HCT116 (cell line): ENCODE results near the gene ARHGAP42. TPM values are rescaled to one million over a fixed set of nuclear protein-coding genes. Genes with fewer than 3 reads are reported as not detected.

ENCODE experiments used
- ATAC-seq: fragments of 200-7000 bp; cut with Tn5 transposase; 2 replicates; pipeline ENCODE4 v1.9.1; 2020; ENCODE audit warnings: mild to moderate bottlenecking, moderate library complexity
- BruUV-seq: library from RNA; stranded (reverse); fragments of 400-500 nt; replicated peaks from 2 replicates; lab custom pipeline; 2021; lab: Mats Ljungman, UMichigan
- CTCF ChIA-PET: fragments of 300-600 bp; sonication (Branson Sonifier 250); formaldehyde crosslinking; loops from one replicate; lab custom pipeline; 2021; ENCODE audit warnings: antibody characterized with exemption; lab: Charles Lee
- POLR2A ChIA-PET: fragments of 300-600, 350-600 bp; sonication (Branson Sonifier 250); formaldehyde crosslinking; loops from one replicate; lab custom pipeline; 2021; ENCODE audit warnings: antibody characterized with exemption; lab: Charles Lee
- RAD21 ChIA-PET, 2 experiments: fragments of 300-600 bp; sonication (Branson Sonifier 250); formaldehyde crosslinking; loops; one replicate each; lab custom pipeline; 2023; ENCODE audit warnings: low total read pairs in 2 of 2; ENCODE audit not compliant: uncharacterized antibody in 2 of 2, unreplicated experiment in 2 of 2, low non-redundant PET in 1 of 2; lab: Charles Lee
- DNase-seq: peaks from one replicate; pipeline ENCODE4 v3.0.0-alpha.2; 2010; ENCODE audit warnings: low read depth, low spot score
- H2AFZ ChIP-seq: fragments of 200-600 bp; shearing (Covaris generic), sonication (generic); 2 replicates; pipeline ENCODE4 v1.6.1; 2017; ENCODE audit warnings: low read depth, mixed run types, mixed read lengths, antibody characterized with exemption, low read length; ENCODE audit not compliant: poor library complexity, severe bottlenecking
- H3K27ac ChIP-seq: 2 replicates; pipeline ENCODE4 v1.5.1; 2012; ENCODE audit warnings: low read depth, low read length
- H3K27me3 ChIP-seq: fragments of 200-600 bp; sonication (generic); 2 replicates; pipeline ENCODE4 v1.6.1; 2016; ENCODE audit warnings: mixed run types, low read length, mixed read lengths; ENCODE audit not compliant: insufficient read depth
- H3K36me3 ChIP-seq, 2 experiments: fragments of 200-500 bp in 1 of 2; fragments of 200-600 bp in 1 of 2; sonication (Bioruptor generic) in 1 of 2; sonication (generic) in 1 of 2; 2 replicates each; pipeline versions ENCODE4 v1.5.1 to v1.6.1; 2014 to 2016; ENCODE audit warnings: low read length in 2 of 2, inconsistent platforms in 1 of 2, mixed read lengths in 1 of 2, mixed run types in 1 of 2; ENCODE audit not compliant: insufficient read depth in 2 of 2, control insufficient read depth in 1 of 2
- H3K4me1 ChIP-seq, 2 experiments: fragments of 200-600 bp in 1 of 2; sonication (generic) in 1 of 2; 2 replicates each; pipeline versions ENCODE4 v1.5.1 to v1.6.1; 2012 to 2017; ENCODE audit warnings: low read length in 2 of 2, inconsistent platforms in 1 of 2, mild to moderate bottlenecking in 1 of 2, mixed read lengths in 1 of 2, mixed run types in 1 of 2, moderate library complexity in 1 of 2; ENCODE audit not compliant: insufficient read depth in 2 of 2, control insufficient read depth in 1 of 2
- H3K4me2 ChIP-seq: fragments of 200-600 bp; sonication (generic); 2 replicates; pipeline ENCODE4 v1.6.1; 2017; ENCODE audit warnings: mixed run types, low read length, mixed read lengths
- H3K4me3 ChIP-seq, 2 experiments: fragments of 200-600 bp in 1 of 2; sonication (generic) in 1 of 2; replicated peaks in 1 of 2; 2 replicates each; pipeline ENCODE4 v1.5.1; 2011 to 2016; ENCODE audit warnings: low read length in 2 of 2, control low read depth in 1 of 2, low read depth in 1 of 2, mild to moderate bottlenecking in 1 of 2, mixed read lengths in 1 of 2, mixed run types in 1 of 2
- H3K79me2 ChIP-seq: fragments of 200-600 bp; sonication (generic); 2 replicates; pipeline ENCODE4 v1.6.1; 2017; ENCODE audit warnings: mild to moderate bottlenecking, mixed run types, low read length, moderate library complexity, mixed read lengths; ENCODE audit not compliant: insufficient read depth
- H3K9ac ChIP-seq: fragments of 200-600 bp; sonication (generic); 2 replicates; pipeline ENCODE4 v1.6.1; 2016; ENCODE audit warnings: low read length, mixed read lengths
- H3K9me2 ChIP-seq: fragments of 200-600 bp; sonication (generic), shearing (Covaris generic); 2 replicates; pipeline ENCODE4 v1.6.1; 2017; ENCODE audit warnings: mixed run types, mild to moderate bottlenecking, moderate library complexity; ENCODE audit not compliant: insufficient read depth
- H3K9me3 ChIP-seq, 2 experiments: fragments of 200-500 bp in 1 of 2; fragments of 200-600 bp in 1 of 2; sonication (Bioruptor generic) in 1 of 2; sonication (generic) in 1 of 2; 2 replicates each; pipeline ENCODE4 v1.6.1; 2014 to 2017; ENCODE audit warnings: low read length in 2 of 2, mixed read lengths in 2 of 2, inconsistent platforms in 1 of 2, low read depth in 1 of 2, mild to moderate bottlenecking in 1 of 2, mixed run types in 1 of 2, moderate library complexity in 1 of 2; ENCODE audit not compliant: control insufficient read depth in 1 of 2, insufficient read depth in 1 of 2
- H4K20me1 ChIP-seq: fragments of 200-600 bp; sonication (generic), shearing (Covaris generic); 2 replicates; pipeline ENCODE4 v1.6.1; 2017; ENCODE audit warnings: mixed run types, mild to moderate bottlenecking, moderate library complexity; ENCODE audit not compliant: insufficient read depth
- CTCF ChIP-seq, 3 experiments: fragments of 200-600 bp in 1 of 3; sonication (generic) in 1 of 3; IDR thresholded peaks in 2 of 3; conservative IDR thresholded peaks in 1 of 3; 2 replicates each; pipeline ENCODE4 v1.5.1; 2012 to 2017; ENCODE audit warnings: low read depth in 2 of 3, low read length in 2 of 3, antibody characterized with exemption in 1 of 3, borderline replicate concordance in 1 of 3, control low read depth in 1 of 3, mild to moderate bottlenecking in 1 of 3, mixed read lengths in 1 of 3, mixed run types in 1 of 3, moderate library complexity in 1 of 3; ENCODE audit not compliant: insufficient read depth in 1 of 3
- FOSL1 ChIP-seq: IDR thresholded peaks from 2 replicates; pipeline ENCODE4 v1.6.1; 2012; ENCODE audit warnings: low read depth
- POLR2A ChIP-seq: IDR thresholded peaks from 2 replicates; pipeline ENCODE4 v1.7.0; 2011; ENCODE audit warnings: borderline replicate concordance; ENCODE audit not compliant: insufficient read depth, insufficient read length; ENCODE audit errors: extremely low read depth
- POLR2AphosphoS5 ChIP-seq: IDR thresholded peaks from 2 replicates; pipeline ENCODE4 v1.6.1; 2011; ENCODE audit warnings: mild to moderate bottlenecking, low read depth, low read length, moderate library complexity
- RAD21 ChIP-seq: IDR thresholded peaks from 2 replicates; pipeline ENCODE4 v1.6.1; 2012; ENCODE audit warnings: low read depth, mild to moderate bottlenecking
- REST ChIP-seq: IDR thresholded peaks from 2 replicates; pipeline ENCODE4 v1.6.1; 2012; ENCODE audit warnings: low read depth
- SP1 ChIP-seq: IDR thresholded peaks from 2 replicates; pipeline ENCODE4 v1.6.1; 2012; ENCODE audit warnings: low read depth
- YY1 ChIP-seq: IDR thresholded peaks from 2 replicates; pipeline ENCODE4 v1.6.1; 2011; ENCODE audit warnings: low read length, low read depth, moderate library complexity, mild to moderate bottlenecking; ENCODE audit not compliant: insufficient replicate concordance; ENCODE audit errors: extremely low read depth
- ZBTB33 ChIP-seq: IDR thresholded peaks from 2 replicates; pipeline ENCODE4 v1.6.1; 2011; ENCODE audit warnings: mild to moderate bottlenecking, low read length, moderate library complexity; ENCODE audit not compliant: insufficient replicate concordance; ENCODE audit errors: extremely low read depth
- intact Hi-C: fragments of 100-400 bp; cut with micrococcal nuclease; formaldehyde crosslinking; loops from 2 replicates; pipeline ENCODE4 v1.10.0; 2022
- total RNA-seq: library from RNA; stranded (reverse); gene quantifications from one replicate; pipeline ENCODE4 v1.2.1, GENCODE V29; 2021; ENCODE audit not compliant: unreplicated experiment

The ARHGAP42 gene
- total RNA-seq, 1 experiment from 2014 or later, result 12.3 TPM

GRCh38 chr11:100932474-100933100 is 245.5 kb downstream of the ARHGAP42 start:
- Histone ChIP-seq H3K9me2 (no peaks in the 10 kb centered on the region), H3K9me3 (no peaks in the 10 kb centered on the region), H3K79me2 (no peaks in the 10 kb centered on the region), H3K9ac (no peak overlapping the region), H3K4me2 (no peak overlapping the region), H3K27me3 (no peaks in the 10 kb centered on the region), H4K20me1 (0 out of 2 replicates have a peak, but pooled peaks cover 4% of the 10 kb centered on the region), H3K4me1 (peaks cover 0 to 23% of the 10 kb centered on the region in 2 experiments; a peak in 2 of 4 replicates), H3K4me3 (no peak overlapping the region), H3K27ac (no peak overlapping the region), H2AFZ (no peak overlapping the region), H3K36me3 (no peaks in the 10 kb centered on the region)
- ChIA-PET CTCF (interaction anchor here (0.9 to 1.4 kb wide), 2 partner anchors 356 kb away, joined by 3 read pairs; no protein-coding TSS in a partner anchor), POLR2A (no interaction called here), RAD21 (no interaction called here)
- peak; percentile 61; the same call in 1 of the 2 replicates for ATAC-seq
- DNase-seq, result peak; percentile 26
- no TSS peak for BruUV-seq
- TF ChIP-seq POLR2AphosphoS5 (no peak), YY1 (no peak), POLR2A (no peak), REST (no peak), SP1 (no peak), FOSL1 (no peak), ZBTB33 (no peak), RAD21 (peak; percentile 65), CTCF (IDR thresholded peaks at IDR 0.05 in 2 of 3, conservative IDR thresholded peaks at IDR 0.05 in 1 of 3; ENCODE audit: borderline replicate concordance in 1 of 3, insufficient read depth in 1 of 3, low read depth in 2 of 3, low read length in 2 of 3) (peak; percentile 33 to 61 (median 39); a peak in 5 of 6 replicates)
- intact Hi-C loops, result loop anchor here (1.0 kb wide), 1 partner anchor 356 kb away; no protein-coding TSS in a partner anchor
